ENCODE measurements around the gene MBOAT7. TPM values are rescaled to one million over a fixed set of nuclear protein-coding genes. Genes with fewer than 3 reads are reported as not detected.

The MBOAT7 gene
- total RNA-seq, 1 experiment from 2014 or later, result 100 TPM

- Histone ChIP-seq H3K56ac (ENCODE audit: insufficient read length, low read depth, low read length) (no peak overlapping the region), H2AFZ (ENCODE audit: low read length) (no peak overlapping the region), H3K79me2 (ENCODE audit: insufficient read depth, low read length) (no peaks in the 10 kb centered on the region), H2BK15ac (ENCODE audit: low read depth, low read length) (no peak overlapping the region), H2BK20ac (ENCODE audit: low read depth, low read length, poor library complexity, severe bottlenecking) (no peak overlapping the region), H2BK5ac (ENCODE audit: insufficient read length, low read length) (no peak overlapping the region), H3T11ph (ENCODE audit: low read length) (no peak overlapping the region), H3K27me3 (ENCODE audit: insufficient read depth, low read length) (no peaks in the 10 kb centered on the region), H4K20me1 (ENCODE audit: control insufficient read depth, insufficient read depth, insufficient read length) (no peaks in the 10 kb centered on the region), H3K79me1 (ENCODE audit: insufficient read depth, low read depth, low read length, poor library complexity, severe bottlenecking) (no peaks in the 10 kb centered on the region), H3K4me1 (ENCODE audit: insufficient read depth, low read length) (no peaks in the 10 kb centered on the region), H2AK5ac (ENCODE audit: insufficient read length, low read length) (no peak overlapping the region), H3K23me2 (ENCODE audit: insufficient read length, low read depth, low read length, poor library complexity, severe bottlenecking) (no peaks in the 10 kb centered on the region), H3K9ac (ENCODE audit: extremely low read depth, insufficient read length, low read length) (no peak overlapping the region), H3K18ac (ENCODE audit: insufficient read length, low read depth, low read length) (no peak overlapping the region), H3K9me3 (ENCODE audit: control insufficient read depth, low read depth, low read length) (no peaks in the 10 kb centered on the region), H3K4ac (ENCODE audit: low read depth, low read length) (no peak overlapping the region), H3K14ac (ENCODE audit: insufficient read depth, low read length) (no peak overlapping the region), H3K4me2 (ENCODE audit: insufficient read depth, insufficient read length, low read length) (no peak overlapping the region), H3K27ac (ENCODE audit: insufficient read length, low read depth, low read length) (no peak overlapping the region), H4K91ac (ENCODE audit: insufficient read length, low read depth, low read length) (no peak overlapping the region), H3K23ac (ENCODE audit: insufficient read length, low read depth, low read length) (no peak overlapping the region), H2BK120ac (ENCODE audit: low read depth, low read length, poor library complexity, severe bottlenecking) (no peak overlapping the region), H2BK12ac (ENCODE audit: insufficient read length, low read depth, low read length) (no peak overlapping the region), H4K5ac (ENCODE audit: insufficient read length, low read depth, low read length) (no peak overlapping the region), H4K8ac (replicated peaks; ENCODE audit: insufficient read length, low read depth, low read length) (no peak overlapping the region)
- Mint-ChIP-seq H3K27ac (no peak overlapping the region), H3K4me1 (no peaks in the 10 kb centered on the region), H3K9me3 (no peaks in the 10 kb centered on the region; a peak in 1 of 5 replicates), H3K27me3 (ENCODE audit: low read depth) (peaks cover 1% of the 10 kb centered on the region; the same call in 1 of the 2 replicates), H3K4me3 (no peak overlapping the region), H3K36me3 (ENCODE audit: insufficient read depth in 1 of 3, low read depth in 3 of 3) (peaks cover 67 to 92% (median 91%) of the 10 kb centered on the region in 3 experiments)
- TF ChIP-seq CTCF (conservative IDR thresholded peaks at IDR 0.05), result no peak
- no CpG with 5 or more reads among the region's 19 CpGs for WGBS (ENCODE audit: extremely low coverage, insufficient read length, low lambda C conversion rate)
- DNase-seq, result no peak
Measured at GRCh38 chr19:54148158-54148557, 41.2 kb downstream of the MBOAT7 start.

Measured in H9 (cell line).